H1 (cell line): ENCODE data around the gene CYTIP. TPM values are rescaled to one million over a fixed set of nuclear protein-coding genes. Genes with fewer than 3 reads are reported as not detected.

Source experiments
- CTCF ChIA-PET: fragments of 300-600 bp; sonication (Branson Sonifier 250); formaldehyde crosslinking; loops from one replicate; lab custom pipeline; 2021; ENCODE audit not compliant: partially characterized antibody; lab: Charles Lee
- POLR2A ChIA-PET: fragments of 300-600 bp; sonication (Branson Sonifier 250); formaldehyde crosslinking; loops from one replicate; lab custom pipeline; 2021; ENCODE audit warnings: inconsistent platforms; ENCODE audit not compliant: partially characterized antibody; lab: Charles Lee
- DNase-seq, 2 experiments: peaks; one replicate each; pipeline versions ENCODE4 v3.0.0 to v3.0.0-alpha.2; 2010 to 2022; ENCODE audit warnings: low spot score in 2 of 2, low read depth in 1 of 2, mixed read lengths in 1 of 2
- FAIRE-seq: peaks from 2 replicates; lab custom pipeline; 2011; peaks lifted over from hg19 to GRCh38; lab: Jason Lieb, UNC
- H2AFZ ChIP-seq: 2 replicates; pipeline ENCODE4 v1.8.1; 2012; ENCODE audit warnings: low read length, inconsistent platforms
- H2AK5ac ChIP-seq: 2 replicates; pipeline ENCODE4 v1.6.1; 2013; ENCODE audit warnings: low read depth, low read length
- H2BK120ac ChIP-seq: replicated peaks from 2 replicates; pipeline ENCODE3; 2013; ENCODE audit warnings: low read depth, low read length, inconsistent platforms
- H2BK12ac ChIP-seq: 2 replicates; pipeline ENCODE4 v1.6.1; 2013; ENCODE audit warnings: low read depth, low read length
- H2BK15ac ChIP-seq: 2 replicates; pipeline ENCODE4 v1.6.1; 2013; ENCODE audit warnings: low read length
- H2BK20ac ChIP-seq: 2 replicates; pipeline ENCODE4 v1.6.1; 2013; ENCODE audit warnings: low read length
- H2BK5ac ChIP-seq: 2 replicates; pipeline ENCODE4 v1.6.1; 2013; ENCODE audit warnings: low read depth, low read length
- H3K14ac ChIP-seq: 2 replicates; pipeline ENCODE4 v1.6.1; 2013; ENCODE audit warnings: inconsistent platforms; ENCODE audit not compliant: insufficient read length
- H3K18ac ChIP-seq: 2 replicates; pipeline ENCODE4 v1.6.1; 2013; ENCODE audit warnings: low read length; ENCODE audit errors: extremely low read depth
- H3K23ac ChIP-seq: 2 replicates; pipeline ENCODE4 v1.6.1; 2013; ENCODE audit warnings: inconsistent platforms; ENCODE audit not compliant: insufficient read length
- H3K23me2 ChIP-seq: 2 replicates; pipeline ENCODE4 v1.6.1; 2013; ENCODE audit warnings: low read depth, low read length
- H3K27ac ChIP-seq: 2 replicates; pipeline ENCODE4 v1.6.1; 2011; ENCODE audit warnings: low read depth, low read length, inconsistent platforms
- H3K27me3 ChIP-seq, 4 experiments: replicated peaks in 1 of 4; 1 replicate in 1 of 4; 2 replicates in 3 of 4; pipeline versions ENCODE4 v1.6.1 to v1.8.1; 2011 to 2013; ENCODE audit warnings: low read length in 3 of 4, mild to moderate bottlenecking in 3 of 4, inconsistent platforms in 2 of 4, mixed read lengths in 2 of 4, moderate library complexity in 1 of 4; ENCODE audit not compliant: control insufficient read depth in 3 of 4, insufficient read depth in 3 of 4; ENCODE audit errors: extremely low read depth in 1 of 4
- H3K36me3 ChIP-seq, 4 experiments: 2 replicates each; pipeline versions ENCODE4 v1.6.1 to v1.8.1; 2011 to 2013; ENCODE audit warnings: mild to moderate bottlenecking in 4 of 4, low read length in 3 of 4, moderate library complexity in 2 of 4, control low read depth in 1 of 4, inconsistent platforms in 1 of 4; ENCODE audit not compliant: insufficient read depth in 4 of 4, control insufficient read depth in 2 of 4
- H3K4ac ChIP-seq: replicated peaks from 2 replicates; pipeline ENCODE3; 2013; ENCODE audit warnings: low read length, low read depth, mixed read lengths, inconsistent platforms; ENCODE audit not compliant: insufficient read length
- H3K4me1 ChIP-seq, 4 experiments: replicated peaks in 1 of 4; 1 replicate in 1 of 4; 2 replicates in 3 of 4; pipeline versions ENCODE4 v1.6.1 to v1.8.1; 2011 to 2013; ENCODE audit warnings: low read length in 3 of 4, inconsistent platforms in 2 of 4, mixed read lengths in 1 of 4; ENCODE audit not compliant: insufficient read depth in 4 of 4, control insufficient read depth in 3 of 4
- H3K4me2 ChIP-seq, 2 experiments: 2 replicates each; pipeline versions ENCODE4 v1.6.1 to v1.8.1; 2011 to 2013; ENCODE audit warnings: low read depth in 2 of 2, low read length in 2 of 2, control low read depth in 1 of 2, inconsistent platforms in 1 of 2, mild to moderate bottlenecking in 1 of 2; ENCODE audit not compliant: insufficient read depth in 1 of 2
- H3K4me3 ChIP-seq, 4 experiments: fragments of 200-600, 300-600 bp in 1 of 4; sonication (generic), shearing (Covaris generic), sonication (Bioruptor Twin) in 1 of 4; 2 replicates each; pipeline versions ENCODE4 v1.5.1 to v1.8.1; 2011 to 2016; ENCODE audit warnings: low read length in 4 of 4, low read depth in 3 of 4, control low read depth in 2 of 4, inconsistent platforms in 2 of 4, mild to moderate bottlenecking in 2 of 4, mixed read lengths in 1 of 4, moderate library complexity in 1 of 4; ENCODE audit not compliant: insufficient read depth in 2 of 4; ENCODE audit errors: extremely low read depth in 1 of 4
- H3K56ac ChIP-seq: replicated peaks from 2 replicates; pipeline ENCODE3; 2013; ENCODE audit warnings: low read depth, mild to moderate bottlenecking, mixed read lengths, low read length, inconsistent platforms; ENCODE audit not compliant: insufficient read length
- H3K79me1 ChIP-seq: 2 replicates; pipeline ENCODE4 v1.6.1; 2013; ENCODE audit warnings: low read depth, low read length, control low read depth
- H3K79me2 ChIP-seq, 2 experiments: 2 replicates each; pipeline versions ENCODE4 v1.6.1 to v1.8.1; 2012 to 2013; ENCODE audit warnings: low read length in 2 of 2, mild to moderate bottlenecking in 2 of 2, inconsistent platforms in 1 of 2; ENCODE audit not compliant: insufficient read depth in 2 of 2, control insufficient read depth in 1 of 2
- H3K9ac ChIP-seq, 4 experiments: replicated peaks in 1 of 4; 1 replicate in 1 of 4; 2 replicates in 3 of 4; pipeline versions ENCODE4 v1.6.1 to v1.8.1; 2011 to 2013; ENCODE audit warnings: low read depth in 3 of 4, low read length in 3 of 4, control low read depth in 2 of 4, mild to moderate bottlenecking in 2 of 4, moderate library complexity in 2 of 4, inconsistent platforms in 1 of 4; ENCODE audit errors: extremely low read depth in 1 of 4
- H3K9me3 ChIP-seq, 2 experiments: 2 replicates each; pipeline versions ENCODE4 v1.6.1 to v1.8.1; 2012 to 2013; ENCODE audit warnings: mild to moderate bottlenecking in 2 of 2, moderate library complexity in 2 of 2, control low read depth in 1 of 2, inconsistent platforms in 1 of 2, low read depth in 1 of 2, low read length in 1 of 2, mixed read lengths in 1 of 2; ENCODE audit not compliant: insufficient read depth in 2 of 2
- H4K20me1 ChIP-seq, 2 experiments: replicated peaks in 1 of 2; 2 replicates each; pipeline versions ENCODE3 to v1.8.1; 2011 to 2013; ENCODE audit warnings: inconsistent platforms in 2 of 2, low read length in 2 of 2, mild to moderate bottlenecking in 1 of 2; ENCODE audit not compliant: insufficient read depth in 2 of 2, control insufficient read depth in 1 of 2
- H4K5ac ChIP-seq: 2 replicates; pipeline ENCODE4 v1.6.1; 2013; ENCODE audit warnings: low read length, low read depth, mixed read lengths, inconsistent platforms; ENCODE audit not compliant: insufficient read length
- H4K8ac ChIP-seq: 2 replicates; pipeline ENCODE4 v1.8.0; 2013; ENCODE audit warnings: mild to moderate bottlenecking, moderate library complexity, low read length, inconsistent platforms; ENCODE audit not compliant: insufficient read depth; ENCODE audit errors: extremely low read depth
- H4K91ac ChIP-seq: replicated peaks from 2 replicates; pipeline ENCODE3; 2013; ENCODE audit warnings: low read length, mixed read lengths, inconsistent platforms; ENCODE audit not compliant: insufficient read length
- CBX8 ChIP-seq: fragments of 300-800, 300-1000 bp; sonication (generic); IDR thresholded peaks from 2 replicates; pipeline ENCODE4 v1.7.1; 2016; ENCODE audit warnings: low read depth, low read length, borderline replicate concordance
- CTBP2 ChIP-seq: IDR thresholded peaks from 2 replicates; pipeline ENCODE4 v1.7.0; 2011; ENCODE audit warnings: borderline replicate concordance, mild to moderate bottlenecking, moderate library complexity, mixed read lengths, low read length; ENCODE audit not compliant: insufficient read depth, insufficient read length
- EP300 ChIP-seq, 2 experiments: IDR thresholded peaks; 1 replicate in 1 of 2; 2 replicates in 1 of 2; pipeline ENCODE4 v1.6.1; 2011 to 2012; ENCODE audit warnings: low read depth in 2 of 2, low read length in 2 of 2, mild to moderate bottlenecking in 2 of 2, borderline replicate concordance in 1 of 2, inconsistent platforms in 1 of 2, moderate library complexity in 1 of 2
- KDM1A ChIP-seq: fragments of 200-600, 300-600 bp; sonication (generic); IDR thresholded peaks from 2 replicates; pipeline ENCODE4 v1.7.1; 2016; ENCODE audit warnings: mild to moderate bottlenecking, low read length, borderline replicate concordance
- MAFK ChIP-seq: IDR thresholded peaks from 2 replicates; pipeline ENCODE4 v1.6.1; 2012; ENCODE audit warnings: low read depth, mild to moderate bottlenecking, improper control_type of control experiment, low read length
- PHF8 ChIP-seq: fragments of 200-600 bp; sonication (generic); conservative IDR thresholded peaks from 2 replicates; pipeline ENCODE4 v1.7.1; 2012; ENCODE audit warnings: low read depth, mild to moderate bottlenecking, inconsistent platforms, low read length, moderate library complexity
- POU5F1 ChIP-seq: IDR thresholded peaks from 2 replicates; pipeline ENCODE4 v1.6.1; 2011; ENCODE audit warnings: low read depth, mild to moderate bottlenecking, low read length, moderate library complexity
- RFX5 ChIP-seq: IDR thresholded peaks from 2 replicates; pipeline ENCODE4 v1.6.1; 2011; ENCODE audit warnings: low read depth, low read length, improper control_type of control experiment, borderline replicate concordance
- RNF2 ChIP-seq: fragments of 200-900, 300-1000 bp; sonication (generic); IDR thresholded peaks from 2 replicates; pipeline ENCODE4 v1.7.1; 2016; ENCODE audit warnings: borderline replicate concordance, low read depth, mild to moderate bottlenecking, antibody characterized with exemption, low read length; ENCODE audit not compliant: poor library complexity, severe bottlenecking; ENCODE audit errors: missing control alignments
- SIN3A ChIP-seq, 2 experiments: IDR thresholded peaks in 1 of 2; conservative IDR thresholded peaks in 1 of 2; 2 replicates each; pipeline ENCODE4 v1.6.1; 2011 to 2012; ENCODE audit warnings: low read length in 2 of 2, improper control_type of control experiment in 1 of 2, low read depth in 1 of 2, mild to moderate bottlenecking in 1 of 2
- SP1 ChIP-seq: IDR thresholded peaks from 2 replicates; pipeline ENCODE4 v1.6.1; 2011; ENCODE audit warnings: low read depth, low read length
- SUZ12 ChIP-seq: fragments of 200-600 bp; sonication (generic); IDR thresholded peaks from 2 replicates; pipeline ENCODE4 v1.6.1; 2012; ENCODE audit warnings: mild to moderate bottlenecking, inconsistent platforms, low read length, moderate library complexity, mixed read lengths
- YY1 ChIP-seq: IDR thresholded peaks from 2 replicates; pipeline ENCODE4 v1.6.1; 2011; ENCODE audit warnings: low read depth, mild to moderate bottlenecking, low read length
- WGBS, 2 experiments: shearing (Covaris generic) in 1 of 2; methylation state at CpG; one replicate each; pipeline versions ENCODE4 v1.1.6 to v1.1.7; 2013 to 2015; ENCODE audit warnings: low lambda C conversion rate in 2 of 2, mixed read lengths in 2 of 2, inconsistent platforms in 1 of 2, low coverage in 1 of 2, missing lambda C conversion rate in 1 of 2; ENCODE audit not compliant: insufficient replicate concordance in 2 of 2, insufficient coverage in 1 of 2, insufficient read length in 1 of 2; ENCODE audit errors: extremely low coverage in 1 of 2, missing lambda C conversion rate in 1 of 2; 5-methylcytosine and 5-hydroxymethylcytosine counted together
- polyA plus RNA-seq, 7 experiments: library from polyadenylated mRNA; depleted of rRNA in 3 of 7; stranded (reverse) in 5 of 7; unstranded in 2 of 7; fragments of >200 nt in 5 of 7; fragments of 200-250 nt in 2 of 7; gene quantifications; 1 replicate in 5 of 7; 2 replicates in 1 of 7; 4 replicates in 1 of 7; pipeline versions ENCODE4 v1.2.1 to v1.2.3, GENCODE V29; 2011 to 2013; ENCODE audit warnings: missing spikeins in 2 of 7, mixed read lengths in 2 of 7
- total RNA-seq: library from RNA; stranded (reverse); fragmentation: NEBNext Ultra II Directional; extraction: Animal tissue kit (Norgen Biotek cat#: 25700); gene quantifications from 2 replicates; pipeline ENCODE4 v1.2.1, GENCODE V29; 2021

CYTIP gene
- total and polyA plus RNA-seq, 2 of the 8 experiments (the other 6 are each of a cell fraction or from before 2014, with no cell fraction given) = 0.12 TPM; not detected in 1

GRCh38 chr2:157394928-157395327 lies 49.0 kb downstream of the CYTIP start:
- TF ChIP-seq SUZ12 = no peak
- no peak for TF ChIP-seq RFX5
- no peak for TF ChIP-seq KDM1A
- no peak for TF ChIP-seq PHF8
- no peak for TF ChIP-seq YY1
- no peak for TF ChIP-seq CTBP2
- no peak for TF ChIP-seq MAFK
- TF ChIP-seq EP300 (IDR thresholded peaks at IDR 0.05; ENCODE audit: borderline replicate concordance in 1 of 2, low read depth in 2 of 2, low read length in 2 of 2) = no peak
- TF ChIP-seq POU5F1 = no peak
- TF ChIP-seq CBX8 = no peak
- TF ChIP-seq SP1 = no peak
- TF ChIP-seq RNF2 = no peak
- no peak for TF ChIP-seq SIN3A (conservative IDR thresholded peaks at IDR 0.05 in 1 of 2, IDR thresholded peaks at IDR 0.05 in 1 of 2; ENCODE audit: low read depth in 1 of 2, low read length in 2 of 2)

More at GRCh38 chr2:157394928-157395327, 49.0 kb downstream of the CYTIP start:
- Histone ChIP-seq H2BK15ac (no peak overlapping the region), H4K5ac (no peak overlapping the region), H3K56ac (no peak overlapping the region), H3K4ac (no peak overlapping the region), H3K23me2 (no peaks in the 10 kb centered on the region), H2BK120ac (no peak overlapping the region), H4K20me1 (no peaks in the 10 kb centered on the region), H4K8ac (no peak overlapping the region), H4K91ac (no peak overlapping the region), H3K4me3 (no peak overlapping the region), H3K9ac (no peak overlapping the region), H3K4me2 (no peak overlapping the region), H2BK20ac (no peak overlapping the region), H3K27me3 (no peaks in the 10 kb centered on the region), H3K27ac (no peak overlapping the region), H2BK5ac (no peak overlapping the region), H3K23ac (no peak overlapping the region), H2BK12ac (no peak overlapping the region), H3K4me1 (no peaks in the 10 kb centered on the region), H3K79me2 (no peaks in the 10 kb centered on the region), H2AK5ac (no peak overlapping the region), H3K9me3 (no peaks in the 10 kb centered on the region), H2AFZ (no peak overlapping the region), H3K18ac (no peak overlapping the region), H3K14ac (no peak overlapping the region), H3K36me3 (no peaks in the 10 kb centered on the region), H3K79me1 (no peaks in the 10 kb centered on the region)
- WGBS, 2 experiments = 88% methylated on average over 1 of the region's 1 CpG; no CpG with 5 or more reads in 1 of the 2 experiments
- POLR2A ChIA-PET = no interaction called here
- CTCF ChIA-PET = interaction anchor here (0.7 to 1.0 kb wide), 3 partner anchors 67 to 1351 kb away, joined by 3 read pairs; no protein-coding TSS in a partner anchor
- no peak for FAIRE-seq
- DNase-seq = no peak
